IMR-90 (cell line): ENCODE measurements around the gene SLC25A30.

Experiments
- BHLHE40 ChIP-seq: fragments of 150-350 bp; IDR thresholded peaks from 2 replicates; pipeline ENCODE4 v1.6.1; 2016; ENCODE audit warnings: mild to moderate bottlenecking, low read depth, low read length
- CTCF ChIP-seq: conservative IDR thresholded peaks from 2 replicates; pipeline ENCODE4 v1.5.1; 2012; ENCODE audit warnings: mild to moderate bottlenecking, low read depth, low read length, improper control_type of control experiment
- POLR2A ChIP-seq: IDR thresholded peaks from 2 replicates; pipeline ENCODE4 v1.6.1; 2012; ENCODE audit warnings: mild to moderate bottlenecking, low read depth, low read length
- RAD21 ChIP-seq: IDR thresholded peaks from 2 replicates; pipeline ENCODE4 v1.6.1; 2012; ENCODE audit warnings: low read length, improper control_type of control experiment
- SMC3 ChIP-seq: fragments of 150-350 bp; IDR thresholded peaks from 2 replicates; pipeline ENCODE4 v1.6.1; 2016; ENCODE audit warnings: low read depth, mild to moderate bottlenecking, antibody characterized with exemption, low read length, moderate library complexity

- peak; percentile 37; the same call in 1 of the 2 replicates for TF ChIP-seq CTCF
- peak; percentile 90 for TF ChIP-seq POLR2A
- no peak for TF ChIP-seq RAD21
- TF ChIP-seq SMC3: peak; percentile 25; the same call in 1 of the 2 replicates
- TF ChIP-seq BHLHE40: peak; percentile 72; the same call in 1 of the 2 replicates
These were observed 46.7 kb upstream of the SLC25A30 start, which contains the start of gene COG3 for GRCh38 chr13:45464687-45465453.
